K562 (cell line): Measurements from ENCODE around the gene NOL12. TPM values are rescaled to one million over a fixed set of nuclear protein-coding genes. Genes with fewer than 3 reads are reported as not detected.

Experiments used
- ATAC-seq: fragments of 200-7000 bp; cut with Tn5 transposase; 3 replicates; pipeline ENCODE4 v1.9.1; 2020; ENCODE audit warnings: moderate library complexity
- BruUV-seq: library from RNA; stranded (reverse); fragments of 400-500 nt; replicated peaks from 2 replicates; lab custom pipeline; 2021; lab: Mats Ljungman, UMichigan
- CTCF ChIA-PET: fragments of 300-600 bp; formaldehyde crosslinking; extraction: SDS; loops from one replicate; lab custom pipeline; 2021; ENCODE audit warnings: low intra/inter-chr PET ratio; lab: Yijun Ruan, JAX
- POLR2A ChIA-PET: fragments of 300-600, 350-650 bp; sonication (Branson Sonifier 250); formaldehyde crosslinking; extraction: SDS; loops from one replicate; lab custom pipeline; 2021; ENCODE audit warnings: antibody characterized with exemption, inconsistent platforms; lab: Yijun Ruan, JAX
- DNase-seq, 4 experiments: peaks; one replicate each; pipeline versions ENCODE4 v3.0.0 to v3.0.0-alpha.2; 2011 to 2018; ENCODE audit warnings: low spot score in 3 of 4, mixed read lengths in 3 of 4; ENCODE audit errors: extremely low read depth in 1 of 4
- FAIRE-seq: peaks from 2 replicates; lab custom pipeline; 2011; peaks lifted over from hg19 to GRCh38; lab: Jason Lieb, UNC
- H2AFZ ChIP-seq: 2 replicates; pipeline ENCODE4 v1.6.0; 2011; ENCODE audit warnings: low read depth, low read length, control low read depth, inconsistent platforms
- H3K27ac ChIP-seq: fragments of 200-600 bp; 3 replicates; pipeline ENCODE4 v1.8.0; 2011; ENCODE audit warnings: low read depth, mild to moderate bottlenecking, control low read depth, inconsistent platforms, low read length, moderate library complexity, mixed read lengths; ENCODE audit errors: extremely low read depth
- H3K27me3 ChIP-seq, 2 experiments: fragments of 300-600 bp in 1 of 2; 2 replicates in 1 of 2; 3 replicates in 1 of 2; pipeline versions ENCODE4 v1.6.0 to v1.8.0; 2011; ENCODE audit warnings: inconsistent platforms in 2 of 2, low read length in 2 of 2, mild to moderate bottlenecking in 1 of 2, mixed read lengths in 1 of 2, moderate library complexity in 1 of 2; ENCODE audit not compliant: control insufficient read depth in 2 of 2, insufficient read depth in 2 of 2
- H3K36me3 ChIP-seq: fragments of 300-600 bp; 3 replicates; pipeline ENCODE4 v1.8.0; 2011; ENCODE audit warnings: mild to moderate bottlenecking, low read length, inconsistent platforms; ENCODE audit not compliant: control insufficient read depth, insufficient read depth
- H3K4me1 ChIP-seq, 2 experiments: fragments of 200-600 bp in 1 of 2; replicated peaks in 1 of 2; 2 replicates in 1 of 2; 3 replicates in 1 of 2; pipeline versions ENCODE4 v1.5.1 to v1.8.0; 2011; ENCODE audit warnings: inconsistent platforms in 2 of 2, low read length in 2 of 2, mild to moderate bottlenecking in 1 of 2, mixed read lengths in 1 of 2, moderate library complexity in 1 of 2; ENCODE audit not compliant: control insufficient read depth in 2 of 2, insufficient read depth in 2 of 2
- H3K4me2 ChIP-seq: 2 replicates; pipeline ENCODE4 v1.6.1; 2011; ENCODE audit warnings: low read length, control low read depth, inconsistent platforms, mixed read lengths; ENCODE audit not compliant: insufficient read depth
- H3K4me3 ChIP-seq: fragments of 200-600 bp; sonication (generic), shearing (Covaris generic); 2 replicates; pipeline ENCODE4 v1.5.1; 2016; ENCODE audit warnings: control low read depth, inconsistent platforms
- H3K79me2 ChIP-seq: fragments of 200-600 bp; 3 replicates; pipeline ENCODE4 v1.8.0; 2011; ENCODE audit warnings: low read length, inconsistent platforms; ENCODE audit not compliant: control insufficient read depth, insufficient read depth
- H3K9ac ChIP-seq, 2 experiments: 2 replicates each; pipeline versions ENCODE4 v1.6.0 to v1.6.1; 2011; ENCODE audit warnings: low read depth in 2 of 2, low read length in 2 of 2, control low read depth in 1 of 2, inconsistent platforms in 1 of 2, mild to moderate bottlenecking in 1 of 2, mixed read lengths in 1 of 2; ENCODE audit not compliant: insufficient read depth in 1 of 2
- H3K9me1 ChIP-seq: one replicate; pipeline ENCODE4 v1.6.0; 2011; ENCODE audit warnings: inconsistent platforms, mild to moderate bottlenecking, low read length, moderate library complexity; ENCODE audit not compliant: control insufficient read depth, insufficient read depth
- H3K9me3 ChIP-seq: replicated peaks from 2 replicates; pipeline ENCODE4 v1.5.1; 2011; ENCODE audit warnings: low read depth, low read length, inconsistent platforms; ENCODE audit not compliant: control insufficient read depth, insufficient read depth
- H4K20me1 ChIP-seq: replicated peaks from 2 replicates; pipeline ENCODE4 v1.6.1; 2011; ENCODE audit warnings: low read length, inconsistent platforms, mixed read lengths; ENCODE audit not compliant: control insufficient read depth, insufficient read depth
- ASH1L ChIP-seq: fragments of 450-650 bp; IDR thresholded peaks from 2 replicates; pipeline ENCODE4 v1.6.1; 2018; ENCODE audit warnings: borderline replicate concordance, mild to moderate bottlenecking, low read depth; ENCODE audit not compliant: partially characterized antibody
- BDP1 ChIP-seq: IDR thresholded peaks from 3 replicates; pipeline ENCODE4 v1.6.1; 2011; ENCODE audit not compliant: insufficient read length, insufficient read depth
- ELF2 ChIP-seq: fragments of 250-450 bp; sonication (Bioruptor Pico); IDR thresholded peaks from 2 replicates; pipeline ENCODE4 v1.5.0; 2021; ENCODE audit warnings: mild to moderate bottlenecking
- ETV6 ChIP-seq, 3 experiments: fragments of 150-350 bp in 1 of 3; sonication (generic) in 1 of 3; formaldehyde crosslinking in 1 of 3; IDR thresholded peaks; 2 replicates each; pipeline versions ENCODE4 v1.6.1 to v1.8.0; 2014 to 2022; ENCODE audit warnings: borderline replicate concordance in 2 of 3, low read depth in 2 of 3, antibody characterized with exemption in 1 of 3, low read length in 1 of 3, mild to moderate bottlenecking in 1 of 3, missing genetic modification reagents in 1 of 3
- SIRT6 ChIP-seq: IDR thresholded peaks from one replicate; pipeline ENCODE4 v1.6.1; 2012; ENCODE audit warnings: low read depth, mild to moderate bottlenecking, control low read depth, inconsistent platforms, low read length, moderate library complexity
- ZC3H8 ChIP-seq: fragments of 450-650 bp; IDR thresholded peaks from 2 replicates; pipeline ENCODE4 v1.6.1; 2017
- ZKSCAN3 ChIP-seq: fragments of 250-450 bp; sonication (Bioruptor Pico); IDR thresholded peaks from 2 replicates; pipeline ENCODE4 v1.4.0; 2020
- WGBS: fragments of 100-300 bp; shearing (Covaris generic); methylation state at CpG from one replicate; pipeline ENCODE4 v1.1.6; 2016; ENCODE audit warnings: low coverage, mixed read lengths; ENCODE audit not compliant: insufficient coverage; ENCODE audit errors: missing lambda C conversion rate; 5-methylcytosine and 5-hydroxymethylcytosine counted together
- in situ Hi-C: fragments of 300-500 bp; cut with MboI; formaldehyde crosslinking; loops from 4 replicates; pipeline ENCODE4 v1.15.0; 2018; ENCODE audit warnings: inconsistent platforms, mixed read lengths
- intact Hi-C: fragments of 100-400 bp; cut with micrococcal nuclease; formaldehyde crosslinking; loops from 2 replicates; pipeline ENCODE4 v1.14.2; 2022
- polyA plus RNA-seq, 8 experiments: library from polyadenylated mRNA; depleted of rRNA in 4 of 8; stranded (reverse) in 5 of 8; unstranded in 3 of 8; fragments of >200 nt; fragmentation: Nextera tagmentation in 2 of 8; fragmentation: Illumina TruSeq in 1 of 8; extraction: Ambion mirVana in 2 of 8; extraction: Trizol in 1 of 8; gene quantifications; 2 replicates each; pipeline versions ENCODE4 v1.2.1 to v1.2.3, GENCODE V29; 2011 to 2014; ENCODE audit warnings: inconsistent platforms in 1 of 8, missing spikeins in 1 of 8
- total RNA-seq, 7 experiments: library from RNA; depleted of rRNA in 6 of 7; stranded (reverse); fragments of >200 nt in 6 of 7; fragmentation: Illumina TruSeq in 2 of 7; extraction: Trizol in 2 of 7; gene quantifications; 2 replicates each; pipeline versions ENCODE4 v1.2.1 to v1.2.3, GENCODE V29; 2011 to 2021; ENCODE audit warnings: low replicate concordance in 1 of 7
- TF ChIP-seq, protein P1 (sequence below): sonication (generic); formaldehyde crosslinking; IDR thresholded peaks from 2 replicates; pipeline ENCODE4 v1.8.1; 2022; ENCODE audit warnings: missing genetic modification reagents
- TF ChIP-seq, protein P2 (sequence below), 2 experiments: fragments of 450-650 bp in 1 of 2; sonication (generic) in 1 of 2; formaldehyde crosslinking in 1 of 2; IDR thresholded peaks in 1 of 2; conservative IDR thresholded peaks in 1 of 2; 2 replicates each; pipeline versions ENCODE4 v1.6.1 to v1.8.1; 2016 to 2023; ENCODE audit warnings: mild to moderate bottlenecking in 2 of 2, moderate library complexity in 2 of 2, inconsistent platforms in 1 of 2, missing genetic modification reagents in 1 of 2
- TF ChIP-seq, protein P3 (sequence below): sonication (generic); formaldehyde crosslinking; IDR thresholded peaks from 2 replicates; pipeline ENCODE4 v1.8.0; 2022; ENCODE audit warnings: mild to moderate bottlenecking, low read depth, missing genetic modification reagents

The NOL12 gene
- total and polyA plus RNA-seq, 9 of the 15 experiments (the other 6 are each of a cell fraction or from before 2014, with no cell fraction given) = 2.8 to 40.9 (median 28.5) TPM

DNA sequence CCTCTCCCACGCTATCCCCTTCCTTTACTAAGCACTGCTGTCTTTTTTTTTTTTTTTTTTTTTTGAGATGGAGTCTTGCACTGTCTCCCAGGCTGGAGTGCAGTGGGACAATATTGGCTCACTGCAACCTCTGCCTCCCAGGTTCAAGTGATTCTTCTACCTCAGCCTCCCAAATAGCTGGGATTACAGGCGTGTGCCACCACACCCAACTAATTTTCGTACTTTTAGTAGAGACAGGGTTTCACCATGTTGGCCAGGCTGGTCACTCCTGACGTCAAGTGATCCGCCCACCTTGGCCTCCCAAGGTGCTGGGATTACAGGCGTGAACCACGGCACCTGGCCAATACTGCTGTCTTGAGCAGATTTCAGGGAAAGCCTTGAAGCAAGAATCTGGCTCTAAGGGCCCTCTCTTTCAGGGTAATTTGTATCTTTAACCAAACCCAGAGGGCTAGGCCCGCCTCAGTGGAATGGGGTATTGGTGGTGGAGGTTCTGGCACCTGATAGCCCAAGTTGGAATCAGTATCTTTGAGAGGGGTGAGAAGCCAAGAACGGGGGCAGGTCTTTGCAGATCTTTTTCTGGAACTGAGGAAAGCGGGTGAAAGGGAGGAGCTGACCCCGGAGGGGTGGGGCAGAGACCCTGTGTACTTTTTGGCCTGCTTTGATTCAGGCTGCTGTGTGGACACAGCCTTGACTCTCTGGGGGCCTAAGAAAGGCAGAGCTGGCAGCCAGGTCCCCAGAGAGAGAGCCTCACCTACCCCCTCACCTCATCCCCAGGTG is 47.7 kb downstream of the NOL12 start:
- FAIRE-seq = no peak
- Histone ChIP-seq H2AFZ (no peak overlapping the region), H3K4me3 (no peak overlapping the region), H3K9ac (no peak overlapping the region), H3K79me2 (no peaks in the 10 kb centered on the region), H3K4me2 (no peak overlapping the region), H3K9me3 (no peaks in the 10 kb centered on the region), H3K36me3 (no peaks in the 10 kb centered on the region), H4K20me1 (no peaks in the 10 kb centered on the region), H3K27ac (no peak overlapping the region), H3K9me1 (no peaks in the 10 kb centered on the region), H3K27me3 (no peaks in the 10 kb centered on the region)
- in situ Hi-C loops = no loop called here
- no peak for DNase-seq
- CTCF ChIA-PET = no interaction called here
- TF ChIP-seq, protein P1, sequence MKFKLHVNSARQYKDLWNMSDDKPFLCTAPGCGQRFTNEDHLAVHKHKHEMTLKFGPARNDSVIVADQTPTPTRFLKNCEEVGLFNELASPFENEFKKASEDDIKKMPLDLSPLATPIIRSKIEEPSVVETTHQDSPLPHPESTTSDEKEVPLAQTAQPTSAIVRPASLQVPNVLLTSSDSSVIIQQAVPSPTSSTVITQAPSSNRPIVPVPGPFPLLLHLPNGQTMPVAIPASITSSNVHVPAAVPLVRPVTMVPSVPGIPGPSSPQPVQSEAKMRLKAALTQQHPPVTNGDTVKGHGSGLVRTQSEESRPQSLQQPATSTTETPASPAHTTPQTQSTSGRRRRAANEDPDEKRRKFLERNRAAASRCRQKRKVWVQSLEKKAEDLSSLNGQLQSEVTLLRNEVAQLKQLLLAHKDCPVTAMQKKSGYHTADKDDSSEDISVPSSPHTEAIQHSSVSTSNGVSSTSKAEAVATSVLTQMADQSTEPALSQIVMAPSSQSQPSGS = no peak
- TF ChIP-seq, protein P2, sequence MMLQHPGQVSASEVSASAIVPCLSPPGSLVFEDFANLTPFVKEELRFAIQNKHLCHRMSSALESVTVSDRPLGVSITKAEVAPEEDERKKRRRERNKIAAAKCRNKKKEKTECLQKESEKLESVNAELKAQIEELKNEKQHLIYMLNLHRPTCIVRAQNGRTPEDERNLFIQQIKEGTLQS (IDR thresholded peaks at IDR 0.05) = no peak
- TF ChIP-seq, protein P2 (CRISPR knock-in tag; conservative IDR thresholded peaks at IDR 0.05) = no peak
- no peak for TF ChIP-seq ELF2 (CRISPR knock-in tag)
- TF ChIP-seq ASH1L = no peak
- TF ChIP-seq ETV6 (IDR thresholded peaks at IDR 0.05; ENCODE audit: borderline replicate concordance in 1 of 2, low read depth in 2 of 2, low read length in 1 of 2) = no peak
- no peak for TF ChIP-seq ETV6 (CRISPR knock-in tag; IDR thresholded peaks at IDR 0.05; ENCODE audit: borderline replicate concordance)
- no peak for TF ChIP-seq SIRT6
- no peak for TF ChIP-seq ZC3H8
- no peak for TF ChIP-seq ZKSCAN3
- no peak for TF ChIP-seq BDP1
- TF ChIP-seq, protein P3, sequence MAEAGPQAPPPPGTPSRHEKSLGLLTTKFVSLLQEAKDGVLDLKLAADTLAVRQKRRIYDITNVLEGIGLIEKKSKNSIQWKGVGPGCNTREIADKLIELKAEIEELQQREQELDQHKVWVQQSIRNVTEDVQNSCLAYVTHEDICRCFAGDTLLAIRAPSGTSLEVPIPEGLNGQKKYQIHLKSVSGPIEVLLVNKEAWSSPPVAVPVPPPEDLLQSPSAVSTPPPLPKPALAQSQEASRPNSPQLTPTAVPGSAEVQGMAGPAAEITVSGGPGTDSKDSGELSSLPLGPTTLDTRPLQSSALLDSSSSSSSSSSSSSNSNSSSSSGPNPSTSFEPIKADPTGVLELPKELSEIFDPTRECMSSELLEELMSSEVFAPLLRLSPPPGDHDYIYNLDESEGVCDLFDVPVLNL (CRISPR knock-in tag) = no peak
- TF ChIP-seq, all 486 proteins: peak for 0
- ATAC-seq = no peak
- peaks cover 4 to 17% of the 10 kb centered on the region in 2 experiments; a peak in 3 of 5 replicates for H3K4me1 ChIP-seq
- intact Hi-C loops = no loop called here
- no TSS peak for BruUV-seq
- POLR2A ChIA-PET = interaction anchor here (1.0 kb wide), 1 partner anchor 126 kb away, joined by 3 read pairs; the partner anchor contains the start of gene GGA1
- 73% methylated on average over 3 of the region's 11 CpGs for WGBS
